ENCODE measurements around the gene CCNL1.
"Not testable (repeated sequence)": the region's sequence is repeated elsewhere in the genome, so short reads cannot be mapped to it uniquely, and the experiment has no call there.

The CCNL1 gene

DNA sequence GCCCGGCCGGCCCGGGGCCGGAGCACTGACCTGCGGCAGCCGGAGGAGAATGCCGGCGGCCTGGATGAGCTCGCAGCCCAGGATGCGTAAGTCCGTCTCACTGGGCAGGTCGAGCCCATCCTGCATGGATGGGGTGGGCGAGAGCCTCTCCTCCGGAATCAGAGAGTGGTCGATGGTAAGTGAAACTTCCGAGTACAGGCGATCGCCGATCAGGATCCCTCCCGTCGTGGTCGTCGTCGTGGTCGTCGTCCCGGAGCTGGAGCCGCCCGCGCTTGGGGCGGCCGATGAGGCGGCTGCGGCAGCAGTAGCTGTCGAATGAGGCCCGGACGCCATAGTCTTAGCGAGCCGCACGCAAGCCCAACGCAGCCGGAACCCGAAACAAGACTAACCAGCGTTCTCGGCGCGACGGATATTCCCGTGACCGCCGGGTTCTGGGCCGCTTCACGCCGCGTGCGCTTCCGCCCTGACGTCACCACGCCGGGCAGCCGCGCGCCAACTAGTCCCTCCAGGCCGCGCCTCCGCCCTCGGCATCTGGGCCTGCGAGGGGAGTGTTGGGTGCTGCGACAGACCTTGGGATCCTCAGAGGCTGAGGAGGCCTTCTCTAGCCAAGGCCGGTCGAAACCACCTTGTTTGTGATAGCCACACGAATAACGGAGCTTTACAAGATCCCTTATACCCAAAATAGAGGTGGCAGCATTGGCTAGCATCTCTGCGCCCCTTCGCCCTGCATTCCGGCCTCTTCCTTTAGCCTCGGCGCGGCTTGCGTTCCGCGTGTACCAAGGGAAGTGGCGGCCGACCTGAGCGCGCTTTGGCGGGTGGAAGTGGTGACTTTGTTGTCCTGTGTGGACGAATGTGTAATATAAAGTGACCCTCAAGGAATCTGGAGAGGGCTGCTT is at the start of gene CCNL1:
CCNL1 (minus strand) TSS at position 386 of the 896 bp plus-strand sequence; CDS start at position 333, 53 bp downstream.
- peak within 1 kb of the TSS; percentile 99 for H3K4me3 ChIP-seq (ENCODE audit: low read depth, low read length)
- TF ChIP-seq, protein P1, sequence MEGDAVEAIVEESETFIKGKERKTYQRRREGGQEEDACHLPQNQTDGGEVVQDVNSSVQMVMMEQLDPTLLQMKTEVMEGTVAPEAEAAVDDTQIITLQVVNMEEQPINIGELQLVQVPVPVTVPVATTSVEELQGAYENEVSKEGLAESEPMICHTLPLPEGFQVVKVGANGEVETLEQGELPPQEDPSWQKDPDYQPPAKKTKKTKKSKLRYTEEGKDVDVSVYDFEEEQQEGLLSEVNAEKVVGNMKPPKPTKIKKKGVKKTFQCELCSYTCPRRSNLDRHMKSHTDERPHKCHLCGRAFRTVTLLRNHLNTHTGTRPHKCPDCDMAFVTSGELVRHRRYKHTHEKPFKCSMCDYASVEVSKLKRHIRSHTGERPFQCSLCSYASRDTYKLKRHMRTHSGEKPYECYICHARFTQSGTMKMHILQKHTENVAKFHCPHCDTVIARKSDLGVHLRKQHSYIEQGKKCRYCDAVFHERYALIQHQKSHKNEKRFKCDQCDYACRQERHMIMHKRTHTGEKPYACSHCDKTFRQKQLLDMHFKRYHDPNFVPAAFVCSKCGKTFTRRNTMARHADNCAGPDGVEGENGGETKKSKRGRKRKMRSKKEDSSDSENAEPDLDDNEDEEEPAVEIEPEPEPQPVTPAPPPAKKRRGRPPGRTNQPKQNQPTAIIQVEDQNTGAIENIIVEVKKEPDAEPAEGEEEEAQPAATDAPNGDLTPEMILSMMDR (IDR thresholded peaks at IDR 0.05; ENCODE audit: low read depth, low read length, missing control alignments): no peak
- in situ Hi-C loops (cut with HindIII; ENCODE audit: low sequenced_read_pairs): no loop called here
- DNase-seq (ENCODE audit: low read depth): peak; percentile 93

GRCh38 chr3:157204880-157205279 is 44.9 kb upstream of the CCNL1 start:
- TF ChIP-seq, protein P1 (IDR thresholded peaks at IDR 0.05; ENCODE audit: low read depth, low read length, missing control alignments): no peak
- H3K4me3 ChIP-seq (ENCODE audit: low read depth, low read length): no peak overlapping the region
- DNase-seq (ENCODE audit: low read depth): no peak
- in situ Hi-C loops (cut with HindIII; ENCODE audit: low sequenced_read_pairs): loop anchor here (5.0 kb wide), 1 partner anchor 292 kb away; no protein-coding TSS in a partner anchor

DNA sequence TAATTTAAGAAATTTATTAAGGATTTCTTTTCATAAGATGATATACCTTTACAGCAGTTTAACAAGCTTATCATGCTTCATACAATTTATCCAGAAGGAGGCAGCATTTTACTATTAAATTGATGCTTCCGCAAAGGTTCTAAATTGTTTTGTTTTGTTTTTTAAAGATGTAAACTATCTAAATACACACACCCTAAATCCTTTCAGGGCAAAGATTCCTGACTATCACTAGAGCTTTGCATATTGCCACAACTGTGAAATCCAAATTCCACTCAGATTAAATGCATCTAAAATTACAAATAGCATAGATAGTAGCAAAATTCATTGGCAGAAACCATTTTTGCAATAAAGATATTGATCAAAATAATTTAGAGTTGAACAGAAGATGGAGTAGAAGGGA is 44.5 kb upstream of the CCNL1 start:
- DNase-seq (ENCODE audit: low read depth): peak; percentile 34
- in situ Hi-C loops (cut with HindIII; ENCODE audit: low sequenced_read_pairs): loop anchor here (5.0 kb wide), 1 partner anchor 293 kb away; no protein-coding TSS in a partner anchor
- no peak overlapping the region for H3K4me3 ChIP-seq (ENCODE audit: low read depth, low read length)
- TF ChIP-seq, protein P1 (IDR thresholded peaks at IDR 0.05; ENCODE audit: low read depth, low read length, missing control alignments): no peak

- H3K4me3 ChIP-seq (ENCODE audit: low read depth, low read length): no peak overlapping the region
- TF ChIP-seq, protein P1 (IDR thresholded peaks at IDR 0.05; ENCODE audit: low read depth, low read length, missing control alignments): peak; percentile 47
- in situ Hi-C loops (cut with HindIII; ENCODE audit: low sequenced_read_pairs): loop anchor here (5.0 kb wide), 1 partner anchor 296 kb away; no protein-coding TSS in a partner anchor
- peak; percentile 44 for DNase-seq (ENCODE audit: low read depth)
These were observed 41.8 kb upstream of the CCNL1 start for GRCh38 chr3:157201648-157202278.

DNA sequence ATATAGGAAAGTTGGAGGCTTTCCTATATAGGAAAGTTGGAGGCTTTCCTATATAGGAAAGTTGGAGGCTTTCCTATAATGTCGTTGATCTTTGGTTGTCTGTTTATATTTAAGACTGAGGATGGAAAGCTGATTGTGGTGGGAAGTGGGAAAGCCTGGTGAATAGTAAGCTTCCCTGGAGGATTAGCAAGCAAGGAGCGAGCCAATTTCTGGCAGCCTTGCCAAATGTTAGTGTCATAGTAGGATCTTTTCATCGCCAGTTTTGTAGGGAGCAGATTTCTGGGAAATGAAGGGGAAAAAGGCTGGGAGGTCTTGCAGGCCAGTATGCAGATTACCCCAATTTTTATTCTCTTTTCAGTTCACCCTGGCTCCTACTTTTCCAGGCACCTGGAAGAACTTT is 39.9 kb upstream of the CCNL1 start:
- TF ChIP-seq, protein P1 (IDR thresholded peaks at IDR 0.05; ENCODE audit: low read depth, low read length, missing control alignments): no peak
- no peak overlapping the region for H3K4me3 ChIP-seq (ENCODE audit: low read depth, low read length)
- DNase-seq (ENCODE audit: low read depth): no peak
- in situ Hi-C loops (cut with HindIII; ENCODE audit: low sequenced_read_pairs): loop anchor here (5.0 kb wide), 1 partner anchor 297 kb away; no protein-coding TSS in a partner anchor

GRCh38 chr3:157195965-157196364 is 36.0 kb upstream of the CCNL1 start:
- no peak for DNase-seq (ENCODE audit: low read depth)
- no peak overlapping the region for H3K4me3 ChIP-seq (ENCODE audit: low read depth, low read length)
- TF ChIP-seq, protein P1 (IDR thresholded peaks at IDR 0.05; ENCODE audit: low read depth, low read length, missing control alignments): no peak
- in situ Hi-C loops (cut with HindIII; ENCODE audit: low sequenced_read_pairs): no loop called here

DNA sequence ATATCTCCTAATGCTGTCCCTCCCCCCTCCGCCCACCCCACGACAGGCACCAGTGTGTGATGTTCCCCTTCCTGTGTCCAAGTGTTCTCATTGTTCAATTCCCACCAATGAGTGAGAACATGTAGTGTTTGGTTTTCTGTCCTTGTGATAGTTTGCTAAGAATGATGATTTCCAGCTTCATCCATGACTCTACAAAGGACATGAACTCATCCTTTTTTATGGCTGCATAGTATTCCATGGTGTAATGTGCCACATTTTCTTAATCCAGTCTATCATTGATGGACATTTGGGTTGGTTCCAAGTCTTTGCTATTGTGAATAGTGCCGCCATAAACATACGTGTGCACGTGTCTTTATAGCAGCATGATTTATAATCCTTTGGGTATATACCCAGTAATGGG is 31.2 kb upstream of the CCNL1 start:
- H3K4me3 ChIP-seq (ENCODE audit: low read depth, low read length); in situ Hi-C loops (cut with HindIII; ENCODE audit: low sequenced_read_pairs); DNase-seq (ENCODE audit: low read depth): not testable (repeated sequence)

Measured in astrocyte of the cerebellum (primary cell).